HG03095 (cell line): Measurements from ENCODE around the gene EBF3.

ENCODE experiments used
- ATAC-seq: cut with Tn5 transposase; IDR thresholded peaks from one replicate; pipeline ENCODE4 v1.9.1; 2021; ENCODE audit warnings: moderate library complexity; ENCODE audit not compliant: unreplicated experiment

EBF3 gene

GRCh38 chr10:129811208-129811607 is 152.9 kb downstream of the EBF3 start:
- no peak for ATAC-seq

- ATAC-seq = no peak
These were observed 154.2 kb downstream of the EBF3 start for GRCh38 chr10:129809841-129810240.

- no peak for ATAC-seq
These were observed 154.6 kb downstream of the EBF3 start for GRCh38 chr10:129809431-129809830.

GRCh38 chr10:129808092-129808983 is 155.7 kb downstream of the EBF3 start:
- no peak for ATAC-seq

GRCh38 chr10:129807211-129807610 is 156.9 kb downstream of the EBF3 start:
- no peak for ATAC-seq

- ATAC-seq = no peak
These were observed 163.2 kb downstream of the EBF3 start for GRCh38 chr10:129800796-129801340.

- ATAC-seq = no peak
These were observed 164.1 kb downstream of the EBF3 start for GRCh38 chr10:129799942-129800341.

GRCh38 chr10:129796710-129797420 is 167.2 kb downstream of the EBF3 start:
- ATAC-seq = no peak

- ATAC-seq = no peak
These were observed 170.1 kb downstream of the EBF3 start for GRCh38 chr10:129793996-129794395.

- no peak for ATAC-seq
These were observed 170.6 kb downstream of the EBF3 start for GRCh38 chr10:129793479-129793878.

GRCh38 chr10:129792864-129793263 is 171.2 kb downstream of the EBF3 start:
- no peak for ATAC-seq

GRCh38 chr10:129792141-129792540 is 171.9 kb downstream of the EBF3 start:
- no peak for ATAC-seq

GRCh38 chr10:129790715-129791446 is 173.2 kb downstream of the EBF3 start:
- ATAC-seq = no peak

- no peak for ATAC-seq
These were observed 175.9 kb downstream of the EBF3 start for GRCh38 chr10:129788215-129788614.

- no peak for ATAC-seq
These were observed 176.5 kb downstream of the EBF3 start for GRCh38 chr10:129787557-129787956.

GRCh38 chr10:129786216-129786615 is 177.9 kb downstream of the EBF3 start:
- ATAC-seq = no peak

GRCh38 chr10:129785536-129785981 is 178.5 kb downstream of the EBF3 start:
- no peak for ATAC-seq
